OCI-LY7 (cell line): ENCODE measurements around the gene SH3TC2.

Experiments used
- EZH2phosphoT487 ChIP-seq: fragments of 200-600 bp; sonication (generic); IDR thresholded peaks from 2 replicates; pipeline ENCODE4 v1.6.1; 2018; ENCODE audit warnings: low read depth, borderline replicate concordance, mild to moderate bottlenecking, mixed run types, antibody characterized with exemption, low read length, moderate library complexity, mixed read lengths
- TF ChIP-seq, protein P1 (sequence below): fragments of 200-600 bp; sonication (generic); conservative IDR thresholded peaks from 2 replicates; pipeline ENCODE4 v1.5.1; 2014; ENCODE audit warnings: mild to moderate bottlenecking, antibody characterized with exemption, low read length, moderate library complexity, mixed read lengths

DNA sequence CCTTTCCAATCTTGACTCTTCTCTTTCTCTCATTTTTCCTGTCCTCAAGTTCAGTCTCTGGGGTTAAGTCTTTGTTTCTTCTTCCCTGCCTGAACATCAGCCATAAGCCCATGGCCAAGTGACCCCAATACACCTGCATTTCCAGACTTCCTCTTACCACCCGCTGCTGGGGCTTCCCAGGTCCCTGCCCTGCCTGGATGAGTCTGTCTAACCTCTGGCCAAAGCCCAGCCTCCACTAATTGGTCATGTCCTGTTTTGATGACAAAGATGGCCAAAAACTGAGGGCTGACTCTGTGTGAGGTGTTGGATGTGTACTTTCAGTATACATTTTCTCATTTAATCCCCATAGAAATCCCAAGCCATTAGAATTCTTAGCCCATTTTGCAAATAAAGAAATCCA, 47.3 kb downstream of the SH3TC2 start:
- TF ChIP-seq EZH2phosphoT487, result no peak
- TF ChIP-seq, protein P1, sequence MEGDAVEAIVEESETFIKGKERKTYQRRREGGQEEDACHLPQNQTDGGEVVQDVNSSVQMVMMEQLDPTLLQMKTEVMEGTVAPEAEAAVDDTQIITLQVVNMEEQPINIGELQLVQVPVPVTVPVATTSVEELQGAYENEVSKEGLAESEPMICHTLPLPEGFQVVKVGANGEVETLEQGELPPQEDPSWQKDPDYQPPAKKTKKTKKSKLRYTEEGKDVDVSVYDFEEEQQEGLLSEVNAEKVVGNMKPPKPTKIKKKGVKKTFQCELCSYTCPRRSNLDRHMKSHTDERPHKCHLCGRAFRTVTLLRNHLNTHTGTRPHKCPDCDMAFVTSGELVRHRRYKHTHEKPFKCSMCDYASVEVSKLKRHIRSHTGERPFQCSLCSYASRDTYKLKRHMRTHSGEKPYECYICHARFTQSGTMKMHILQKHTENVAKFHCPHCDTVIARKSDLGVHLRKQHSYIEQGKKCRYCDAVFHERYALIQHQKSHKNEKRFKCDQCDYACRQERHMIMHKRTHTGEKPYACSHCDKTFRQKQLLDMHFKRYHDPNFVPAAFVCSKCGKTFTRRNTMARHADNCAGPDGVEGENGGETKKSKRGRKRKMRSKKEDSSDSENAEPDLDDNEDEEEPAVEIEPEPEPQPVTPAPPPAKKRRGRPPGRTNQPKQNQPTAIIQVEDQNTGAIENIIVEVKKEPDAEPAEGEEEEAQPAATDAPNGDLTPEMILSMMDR, result no peak
